CD14-positive monocyte (primary cell): ENCODE results near the gene TMOD3. TPM values are rescaled to one million over a fixed set of nuclear protein-coding genes. Genes with fewer than 3 reads are reported as not detected.

Experiments
- DNase-seq, 3 donors: peaks; one replicate each; pipeline ENCODE4 v3.0.0-alpha.2; 2011 to 2022
- H2AFZ ChIP-seq: 2 replicates; pipeline ENCODE4 v1.6.0; 2012; ENCODE audit warnings: mild to moderate bottlenecking, low read depth, low read length, inconsistent platforms; ENCODE audit not compliant: insufficient read depth, poor library complexity, severe bottlenecking
- H3K27ac ChIP-seq, 2 donors: 1 replicate in 1 of 2; 2 replicates in 1 of 2; pipeline ENCODE4 v1.5.1; 2012 to 2013; ENCODE audit warnings: low read length in 2 of 2, control low read depth in 1 of 2, inconsistent platforms in 1 of 2, low read depth in 1 of 2, mild to moderate bottlenecking in 1 of 2
- H3K27me3 ChIP-seq, 2 donors: one replicate each; pipeline versions ENCODE4 v1.6.0 to v1.6.1; 2011 to 2013; ENCODE audit warnings: low read length in 2 of 2; ENCODE audit not compliant: control insufficient read depth in 2 of 2, insufficient read depth in 2 of 2
- H3K36me3 ChIP-seq, 2 donors: replicated peaks in 1 of 2; 1 replicate in 1 of 2; 2 replicates in 1 of 2; pipeline versions ENCODE4 v1.5.1 to v1.6.1; 2012 to 2013; ENCODE audit warnings: low read length in 2 of 2, control low read depth in 1 of 2, inconsistent platforms in 1 of 2, mild to moderate bottlenecking in 1 of 2; ENCODE audit not compliant: insufficient read depth in 2 of 2, control insufficient read depth in 1 of 2
- H3K4me1 ChIP-seq, 2 donors: 1 replicate in 1 of 2; 2 replicates in 1 of 2; pipeline versions ENCODE4 v1.5.1 to v1.6.1; 2012 to 2013; ENCODE audit warnings: low read length in 2 of 2, control low read depth in 1 of 2, inconsistent platforms in 1 of 2, mild to moderate bottlenecking in 1 of 2, moderate library complexity in 1 of 2; ENCODE audit not compliant: insufficient read depth in 2 of 2, control insufficient read depth in 1 of 2
- H3K4me2 ChIP-seq: replicated peaks from 2 replicates; pipeline ENCODE3; 2012; ENCODE audit warnings: low read length, moderate library complexity, mild to moderate bottlenecking; ENCODE audit not compliant: poor library complexity, severe bottlenecking; ENCODE audit errors: extremely low read depth
- H3K4me3 ChIP-seq, 3 experiments: fragments of 200-600 bp in 1 of 3; sonication (generic) in 1 of 3; replicated peaks in 1 of 3; 1 replicate in 2 of 3; 2 replicates in 1 of 3; pipeline ENCODE4 v1.5.1; 2011 to 2013; ENCODE audit warnings: low read length in 3 of 3, mild to moderate bottlenecking in 3 of 3, control low read depth in 2 of 3, low read depth in 2 of 3, inconsistent platforms in 1 of 3, moderate library complexity in 1 of 3
- H3K79me2 ChIP-seq: 2 replicates; pipeline ENCODE4 v1.6.0; 2012; ENCODE audit warnings: mild to moderate bottlenecking, control low read depth, inconsistent platforms, low read length, moderate library complexity; ENCODE audit not compliant: insufficient read depth
- H3K9ac ChIP-seq: 2 replicates; pipeline ENCODE4 v1.6.0; 2017; ENCODE audit warnings: low read length, mild to moderate bottlenecking; ENCODE audit not compliant: insufficient read depth, poor library complexity, severe bottlenecking
- H3K9me3 ChIP-seq, 2 donors: replicated peaks in 1 of 2; 1 replicate in 1 of 2; 2 replicates in 1 of 2; pipeline versions ENCODE4 v1.5.1 to v1.6.1; 2012 to 2013; ENCODE audit warnings: low read length in 2 of 2, control low read depth in 1 of 2; ENCODE audit not compliant: control insufficient read depth in 1 of 2, insufficient read depth in 1 of 2
- H4K20me1 ChIP-seq: 2 replicates; pipeline ENCODE4 v1.6.0; 2012; ENCODE audit warnings: mild to moderate bottlenecking, low read length, control low read depth, moderate library complexity; ENCODE audit not compliant: insufficient read depth
- H3K27ac Mint-ChIP-seq, 7 donors: one replicate each; pipeline ENCODE4 v1.8.0; 2020; ENCODE audit warnings: mild to moderate bottlenecking in 7 of 7, mixed read lengths in 7 of 7, moderate library complexity in 6 of 7, inconsistent platforms in 2 of 7
- H3K27me3 Mint-ChIP-seq, 3 donors: one replicate each; pipeline ENCODE4 v1.8.0; 2021 to 2022; ENCODE audit warnings: low read depth in 3 of 3, mild to moderate bottlenecking in 3 of 3, mixed read lengths in 3 of 3, moderate library complexity in 3 of 3, inconsistent platforms in 1 of 3
- H3K36me3 Mint-ChIP-seq, 2 donors: one replicate each; pipeline ENCODE4 v1.8.0; 2020; ENCODE audit warnings: mixed read lengths in 2 of 2, inconsistent platforms in 1 of 2, mild to moderate bottlenecking in 1 of 2
- H3K4me1 Mint-ChIP-seq: one replicate; pipeline ENCODE4 v1.8.0; 2020; ENCODE audit warnings: mild to moderate bottlenecking, mixed read lengths
- H3K4me3 Mint-ChIP-seq, 2 donors: one replicate each; pipeline ENCODE4 v1.8.0; 2020; ENCODE audit warnings: mild to moderate bottlenecking in 2 of 2, mixed read lengths in 2 of 2, moderate library complexity in 1 of 2
- H3K9me3 Mint-ChIP-seq, 7 donors: one replicate each; pipeline ENCODE4 v1.8.0; 2020 to 2022; ENCODE audit warnings: mixed read lengths in 7 of 7, mild to moderate bottlenecking in 6 of 7, moderate library complexity in 6 of 7, inconsistent platforms in 2 of 7
- CTCF ChIP-seq: fragments of 200-600 bp; IDR thresholded peaks from one replicate; pipeline ENCODE4 v1.8.0; 2022; ENCODE audit warnings: antibody characterized with exemption, mild to moderate bottlenecking
- WGBS: methylation state at CpG from one replicate; pipeline ENCODE4 v1.1.5; 2013; ENCODE audit warnings: missing lambda C conversion rate; ENCODE audit not compliant: insufficient coverage; 5-methylcytosine and 5-hydroxymethylcytosine counted together
- intact Hi-C, 2 donors: fragments of 100-400 bp; cut with micrococcal nuclease; formaldehyde crosslinking; loops; one replicate each; pipeline versions ENCODE4 v1.15.0 to v1.15.1; 2023
- polyA plus RNA-seq, 3 donors: library from polyadenylated mRNA; depleted of rRNA in 1 of 3; unstranded in 2 of 3; stranded (reverse) in 1 of 3; fragments of 300-500 nt in 2 of 3; fragments of >200 nt in 1 of 3; fragmentation: Illumina TruSeq in 2 of 3; gene quantifications; 1 replicate in 2 of 3; 2 replicates in 1 of 3; pipeline ENCODE4 v1.2.3, GENCODE V29; 2012 to 2021

Gene TMOD3
- polyA plus RNA-seq, 3 donors: 7.7 to 34.8 (median 27.8) TPM

DNA sequence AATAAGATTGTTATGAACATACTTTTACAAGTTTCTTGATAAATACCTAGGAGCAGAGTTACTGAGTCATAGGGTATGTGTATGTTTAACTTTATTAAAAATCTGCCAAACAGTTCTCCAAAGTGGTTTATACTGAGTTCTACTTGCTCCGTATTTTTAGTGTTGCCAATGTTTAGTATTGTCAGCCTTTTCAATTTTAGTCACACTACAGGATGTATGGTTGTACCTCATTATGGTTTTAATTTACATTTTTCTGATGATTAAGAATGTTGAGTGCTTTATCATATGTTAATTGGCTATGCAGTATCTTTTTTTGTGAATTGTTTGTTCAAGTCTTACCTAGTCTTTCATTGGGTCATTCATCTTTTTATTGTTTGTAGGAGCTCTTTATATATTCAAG is 4.3 kb downstream of the TMOD3 start:
- no peak for TF ChIP-seq CTCF
- no peak overlapping the region for H2AFZ ChIP-seq
- peaks cover 94% of the 10 kb centered on the region for H3K79me2 ChIP-seq
- Mint-ChIP-seq H3K27ac (peak overlapping the region in 1 of 7 donors; percentile 63), H3K4me1 (peaks cover 69% of the 10 kb centered on the region), H3K36me3 (peaks cover 0 to 9% of the 10 kb centered on the region in 2 donors), H3K9me3 (no peaks in the 10 kb centered on the region), H3K4me3 (no peak overlapping the region), H3K27me3 (no peaks in the 10 kb centered on the region)
- H3K9me3 ChIP-seq: no peaks in the 10 kb centered on the region
- peaks cover 35 to 38% of the 10 kb centered on the region in 2 donors for H3K4me1 ChIP-seq
- no peak overlapping the region for H3K9ac ChIP-seq
- H3K36me3 ChIP-seq: no peaks in the 10 kb centered on the region
- H3K27me3 ChIP-seq: no peaks in the 10 kb centered on the region
- H4K20me1 ChIP-seq: peaks cover 84% of the 10 kb centered on the region
- DNase-seq: no peak
- intact Hi-C loops: no loop called here
- WGBS: no CpG with 5 or more reads among the region's 1 CpG
- H3K27ac ChIP-seq: no peak overlapping the region
- H3K4me2 ChIP-seq: no peak overlapping the region
- no peak overlapping the region for H3K4me3 ChIP-seq

- intact Hi-C loops: no loop called here
- no peak overlapping the region for H2AFZ ChIP-seq
- no CpG with 5 or more reads among the region's 4 CpGs for WGBS
Measured at GRCh38 chr15:51837792-51838251, 8.4 kb downstream of the TMOD3 start.

More at GRCh38 chr15:51837792-51838251, 8.4 kb downstream of the TMOD3 start:
- Mint-ChIP-seq H3K27ac (peak overlapping the region; percentile 15 to 91 (median 66)), H3K27me3 (no peaks in the 10 kb centered on the region), H3K36me3 (peaks cover 0 to 8% of the 10 kb centered on the region in 2 donors), H3K4me3 (peak overlapping the region; percentile 34 to 61), H3K4me1 (peaks cover 72% of the 10 kb centered on the region), H3K9me3 (peaks cover 0 to 2% (median 0%) of the 10 kb centered on the region in 7 donors)
- Histone ChIP-seq H3K9me3 (no peaks in the 10 kb centered on the region), H4K20me1 (peaks cover 95% of the 10 kb centered on the region), H3K9ac (no peak overlapping the region), H3K4me3 (peak overlapping the region in 1 of 3 experiments; percentile 6), H3K27me3 (no peaks in the 10 kb centered on the region), H3K36me3 (no peaks in the 10 kb centered on the region), H3K79me2 (peaks cover 100% of the 10 kb centered on the region), H3K4me1 (peaks cover 32 to 43% of the 10 kb centered on the region in 2 donors), H3K27ac (peak overlapping the region in 1 of 2 donors; percentile 47), H3K4me2 (peak overlapping the region; percentile 25)
- no peak for TF ChIP-seq CTCF
- peak in 2 of 3 donors; percentile 19 to 21 for DNase-seq
